ENCODE results near the gene APOBEC3C. TPM values are rescaled to one million over a fixed set of nuclear protein-coding genes. Genes with fewer than 3 reads are reported as not detected.

The APOBEC3C gene
- polyA plus RNA-seq: 100 to 1,000 TPM; 242 to 468 (median 346) TPM

GRCh38 chr22:39013942-39014722 lies at the start of gene APOBEC3C:
Gene APOBEC3C (plus strand): TSS chr22:39014257. CDS start chr22:39014363, 106 bp downstream.
- Mint-ChIP-seq H3K27me3 (ENCODE audit: low read depth in 3 of 3) (peaks cover 0 to 4% (median 3%) of the 10 kb centered on the region in 3 donors), H3K27ac (peak within 1 kb of the TSS; percentile 92 to 99 (median 96)), H3K4me3 (peak within 1 kb of the TSS; percentile 93 to 99 (median 94)), H3K36me3 (peaks cover 2 to 4% (median 3%) of the 10 kb centered on the region in 3 donors), H3K4me1 (peaks cover 44 to 46% of the 10 kb centered on the region in 2 donors), H3K9me3 (no peaks in the 10 kb centered on the region)
- DNase-seq: peak; percentile 81 to 84 (median 81)

GRCh38 chr22:38964306-38964705 lies 49.8 kb upstream of the APOBEC3C start:
- no peaks in the 10 kb centered on the region for H3K9me3 Mint-ChIP-seq
- H3K4me3 Mint-ChIP-seq: no peak overlapping the region
- H3K4me1 Mint-ChIP-seq: peaks cover 4 to 9% of the 10 kb centered on the region in 2 donors
- DNase-seq: no peak
- peaks cover 0 to 3% (median 2%) of the 10 kb centered on the region in 3 donors for H3K27me3 Mint-ChIP-seq (ENCODE audit: low read depth in 3 of 3)
- no peak overlapping the region for H3K27ac Mint-ChIP-seq
- H3K36me3 Mint-ChIP-seq: no peaks in the 10 kb centered on the region

- no peak overlapping the region for H3K4me3 Mint-ChIP-seq
Measured at GRCh38 chr22:38964989-38965388, 49.1 kb upstream of the APOBEC3C start.

GRCh38 chr22:38965614-38966379 lies 48.3 kb upstream of the APOBEC3C start:
- Mint-ChIP-seq H3K4me3 (no peak overlapping the region), H3K27ac (no peak overlapping the region), H3K36me3 (no peaks in the 10 kb centered on the region), H3K27me3 (ENCODE audit: low read depth in 3 of 3) (peaks cover 2 to 5% (median 5%) of the 10 kb centered on the region in 3 donors), H3K9me3 (no peaks in the 10 kb centered on the region), H3K4me1 (peaks cover 4 to 9% of the 10 kb centered on the region in 2 donors)
- no peak for DNase-seq

More at GRCh38 chr22:38964989-38965388, 49.1 kb upstream of the APOBEC3C start:
- H3K36me3 Mint-ChIP-seq: no peaks in the 10 kb centered on the region
- H3K4me1 Mint-ChIP-seq: peaks cover 4 to 9% of the 10 kb centered on the region in 2 donors
- H3K27ac Mint-ChIP-seq: no peak overlapping the region
- H3K27me3 Mint-ChIP-seq (ENCODE audit: low read depth in 3 of 3): peaks cover 1 to 3% (median 2%) of the 10 kb centered on the region in 3 donors
- no peaks in the 10 kb centered on the region for H3K9me3 Mint-ChIP-seq
- DNase-seq: no peak

GRCh38 chr22:38966380-38966702 lies 47.7 kb upstream of the APOBEC3C start:
- Mint-ChIP-seq H3K36me3 (no peaks in the 10 kb centered on the region), H3K27me3 (ENCODE audit: low read depth in 3 of 3) (peaks cover 2 to 5% (median 5%) of the 10 kb centered on the region in 3 donors), H3K4me1 (peaks cover 4 to 9% of the 10 kb centered on the region in 2 donors), H3K9me3 (no peaks in the 10 kb centered on the region), H3K4me3 (no peak overlapping the region), H3K27ac (no peak overlapping the region)
- no peak for DNase-seq

DNA sequence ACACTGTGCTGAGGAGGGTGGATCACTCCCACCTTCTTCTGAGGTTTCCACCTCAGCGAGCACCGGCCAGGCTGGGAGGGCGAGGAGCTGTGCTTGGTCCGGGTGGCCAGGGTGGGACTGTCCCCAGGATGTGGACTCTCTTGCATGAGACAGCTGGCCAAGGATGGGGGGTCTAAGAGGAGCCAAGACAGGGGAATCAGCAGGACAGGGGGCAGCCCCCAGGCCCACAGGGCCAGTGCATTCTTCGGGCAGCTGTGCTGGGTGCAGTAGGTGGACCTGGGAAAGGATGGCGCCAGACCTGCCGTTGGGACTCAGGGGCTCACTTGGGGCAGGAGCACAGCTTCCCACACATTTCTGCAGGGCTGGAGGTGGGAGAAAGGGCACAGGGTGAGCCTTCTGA lies 47.1 kb upstream of the APOBEC3C start:
- H3K4me1 Mint-ChIP-seq: peaks cover 4 to 9% of the 10 kb centered on the region in 2 donors
- no peak overlapping the region for H3K4me3 Mint-ChIP-seq
- H3K9me3 Mint-ChIP-seq: peaks cover 0 to 2% (median 0%) of the 10 kb centered on the region in 6 donors
- DNase-seq: no peak
- H3K27me3 Mint-ChIP-seq (ENCODE audit: low read depth in 3 of 3): peaks cover 2 to 5% (median 5%) of the 10 kb centered on the region in 3 donors
- H3K36me3 Mint-ChIP-seq: no peaks in the 10 kb centered on the region
- no peak overlapping the region for H3K27ac Mint-ChIP-seq

GRCh38 chr22:38967451-38968450 lies 46.3 kb upstream of the APOBEC3C start:
- Mint-ChIP-seq H3K36me3 (no peaks in the 10 kb centered on the region), H3K4me3 (no peak overlapping the region), H3K27me3 (ENCODE audit: low read depth in 3 of 3) (peaks cover 3 to 5% (median 5%) of the 10 kb centered on the region in 3 donors), H3K9me3 (peaks cover 0 to 2% (median 0%) of the 10 kb centered on the region in 6 donors), H3K4me1 (peaks cover 4 to 9% of the 10 kb centered on the region in 2 donors), H3K27ac (no peak overlapping the region)
- DNase-seq: peak in 1 of 3 donors; percentile 13

GRCh38 chr22:38968801-38969200 lies 45.3 kb upstream of the APOBEC3C start:
- peaks cover 6 to 9% of the 10 kb centered on the region in 2 donors for H3K4me1 Mint-ChIP-seq
- no peaks in the 10 kb centered on the region for H3K36me3 Mint-ChIP-seq
- peaks cover 0 to 2% (median 0%) of the 10 kb centered on the region in 6 donors for H3K9me3 Mint-ChIP-seq
- peak overlapping the region in 1 of 6 donors; percentile 77 for H3K27ac Mint-ChIP-seq
- peaks cover 4 to 5% (median 5%) of the 10 kb centered on the region in 3 donors for H3K27me3 Mint-ChIP-seq (ENCODE audit: low read depth in 3 of 3)
- no peak overlapping the region for H3K4me3 Mint-ChIP-seq
- no peak for DNase-seq

GRCh38 chr22:38970551-38970950 lies 43.5 kb upstream of the APOBEC3C start:
- peaks cover 6 to 9% of the 10 kb centered on the region in 2 donors for H3K4me1 Mint-ChIP-seq
- DNase-seq: no peak
- H3K9me3 Mint-ChIP-seq: peaks cover 0 to 2% (median 0%) of the 10 kb centered on the region in 6 donors
- H3K36me3 Mint-ChIP-seq: no peaks in the 10 kb centered on the region
- peaks cover 3 to 5% (median 5%) of the 10 kb centered on the region in 3 donors for H3K27me3 Mint-ChIP-seq (ENCODE audit: low read depth in 3 of 3)
- H3K4me3 Mint-ChIP-seq: no peak overlapping the region
- no peak overlapping the region for H3K27ac Mint-ChIP-seq

GRCh38 chr22:38971202-38971601 lies 42.9 kb upstream of the APOBEC3C start:
- H3K9me3 Mint-ChIP-seq: peaks cover 0 to 2% (median 0%) of the 10 kb centered on the region in 6 donors
- H3K4me1 Mint-ChIP-seq: peaks cover 6 to 9% of the 10 kb centered on the region in 2 donors
- no peak for DNase-seq
- no peak overlapping the region for H3K4me3 Mint-ChIP-seq
- H3K27ac Mint-ChIP-seq: no peak overlapping the region
- peaks cover 3 to 5% (median 5%) of the 10 kb centered on the region in 3 donors for H3K27me3 Mint-ChIP-seq (ENCODE audit: low read depth in 3 of 3)
- H3K36me3 Mint-ChIP-seq: no peaks in the 10 kb centered on the region

GRCh38 chr22:38971791-38972190 lies 42.3 kb upstream of the APOBEC3C start:
- Mint-ChIP-seq H3K36me3 (no peaks in the 10 kb centered on the region), H3K4me3 (no peak overlapping the region), H3K9me3 (peaks cover 0 to 2% (median 0%) of the 10 kb centered on the region in 6 donors), H3K4me1 (peaks cover 6 to 9% of the 10 kb centered on the region in 2 donors), H3K27me3 (ENCODE audit: low read depth in 3 of 3) (peaks cover 3 to 5% (median 5%) of the 10 kb centered on the region in 3 donors), H3K27ac (peak overlapping the region in 1 of 6 donors; percentile 51)
- DNase-seq: no peak

DNA sequence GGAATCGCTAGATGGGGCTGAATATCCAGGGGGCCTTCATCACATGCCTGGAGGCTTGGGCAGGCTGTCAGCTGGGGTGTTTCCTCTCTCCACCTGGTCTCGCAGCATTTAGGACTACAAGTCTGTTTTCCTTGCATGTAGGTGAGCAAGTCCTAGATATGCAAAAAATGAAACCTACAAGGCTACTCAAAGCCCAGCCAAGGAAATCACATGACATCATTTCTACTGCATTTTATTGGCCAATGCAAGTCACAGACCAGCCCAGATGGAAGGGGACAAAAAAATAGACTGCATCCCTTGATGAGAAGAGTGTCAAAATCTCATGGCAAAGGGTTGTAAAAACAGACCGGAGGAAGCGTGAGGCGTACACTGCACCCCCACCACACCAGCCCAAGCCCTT lies 41.5 kb upstream of the APOBEC3C start:
- Mint-ChIP-seq H3K9me3 (peaks cover 0 to 2% (median 0%) of the 10 kb centered on the region in 6 donors), H3K27me3 (ENCODE audit: low read depth in 3 of 3) (peaks cover 3 to 5% (median 3%) of the 10 kb centered on the region in 3 donors), H3K4me1 (peaks cover 5 to 8% of the 10 kb centered on the region in 2 donors), H3K36me3 (no peaks in the 10 kb centered on the region), H3K27ac (no peak overlapping the region), H3K4me3 (no peak overlapping the region)
- no peak for DNase-seq
